Upper lobe of left lung (tissue), 6 donors: ENCODE measurements around the gene CCDC18. TPM values are rescaled to one million over a fixed set of nuclear protein-coding genes. Genes with fewer than 3 reads are reported as not detected.
"Not testable (repeated sequence)": the region's sequence is repeated elsewhere in the genome, so short reads cannot be mapped to it uniquely, and the experiment has no call there.

Experiments used
- ATAC-seq, 2 donors: fragments of 200-7000 bp; cut with Tn5 transposase; one replicate each; pipeline ENCODE4 v1.9.1; 2022; ENCODE audit warnings: mild to moderate bottlenecking in 2 of 2, moderate library complexity in 2 of 2; ENCODE audit not compliant: low FRiP score in 2 of 2
- DNase-seq, 2 donors: peaks; one replicate each; pipeline ENCODE4 v3.0.0-alpha.2; 2019 to 2020
- H3K27ac ChIP-seq, 4 donors: fragments of 200-600 bp; sonication (generic); one replicate each; pipeline ENCODE4 v1.5.1; 2016 to 2019
- H3K27me3 ChIP-seq, 4 donors: fragments of 200-600 bp; sonication (generic); one replicate each; pipeline ENCODE4 v1.5.1; 2017 to 2019
- H3K36me3 ChIP-seq, 4 donors: fragments of 200-600 bp; sonication (generic); one replicate each; pipeline ENCODE4 v1.5.1; 2016 to 2019
- H3K4me1 ChIP-seq, 4 donors: fragments of 200-600 bp; sonication (generic); one replicate each; pipeline ENCODE4 v1.5.1; 2018 to 2019
- H3K4me3 ChIP-seq, 4 donors: fragments of 200-600 bp; sonication (generic); one replicate each; pipeline ENCODE4 v1.5.1; 2017 to 2019; ENCODE audit warnings: mild to moderate bottlenecking in 2 of 4, moderate library complexity in 1 of 4
- H3K9me3 ChIP-seq, 4 donors: fragments of 200-600 bp; sonication (generic); one replicate each; pipeline ENCODE4 v1.5.1; 2018 to 2019
- CTCF ChIP-seq, 6 experiments: fragments of 450-650 bp in 4 of 6; fragments of 200-600 bp in 2 of 6; sonication (generic) in 2 of 6; IDR thresholded peaks; one replicate each; pipeline ENCODE4 v1.5.1; 2016 to 2019; ENCODE audit warnings: antibody characterized with exemption in 6 of 6
- EP300 ChIP-seq, 4 donors: sonication (generic); formaldehyde crosslinking; IDR thresholded peaks; one replicate each; pipeline ENCODE4 v1.5.1; 2017; ENCODE audit warnings: antibody characterized with exemption in 4 of 4, control low read depth in 2 of 4
- POLR2A ChIP-seq, 4 donors: fragments of 450-650 bp; IDR thresholded peaks; one replicate each; pipeline ENCODE4 v1.5.1; 2016 to 2017; ENCODE audit warnings: antibody characterized with exemption in 4 of 4, mild to moderate bottlenecking in 2 of 4
- POLR2AphosphoS5 ChIP-seq, 2 donors: sonication (generic); formaldehyde crosslinking; IDR thresholded peaks; one replicate each; pipeline ENCODE4 v1.5.1; 2017; ENCODE audit warnings: antibody characterized with exemption in 2 of 2
- WGBS, 2 donors: methylation state at CpG; one replicate each; pipeline ENCODE4 v1.1.5; 2017 to 2018; 5-methylcytosine and 5-hydroxymethylcytosine counted together
- total RNA-seq, 6 donors: library from RNA; depleted of rRNA in 4 of 6; stranded (reverse); fragments of >200 nt in 4 of 6; gene quantifications; one replicate each; pipeline versions ENCODE4 v1.1.0 to v1.2.1, GENCODE V29; 2016 to 2021
- donor health status: DM: no; HTN: no; CAD: no; lungs with moderate emphysema.
- donor health status: DM: no; HTN: yes; CAD: no; lungs with severe emphysema.

The CCDC18 gene
- total RNA-seq, 6 donors from 2014 or later = 4.1 to 14.1 (median 6.4) TPM

GRCh38 chr1:93206567-93206954 lies 26.0 kb downstream of the CCDC18 start:
- TF ChIP-seq POLR2AphosphoS5 (IDR thresholded peaks at IDR 0.05) = no peak
- no peak for TF ChIP-seq EP300 (IDR thresholded peaks at IDR 0.05)
- TF ChIP-seq POLR2A (IDR thresholded peaks at IDR 0.05) = no peak
- TF ChIP-seq CTCF (IDR thresholded peaks at IDR 0.05) = no peak
- no peaks in the 10 kb centered on the region for H3K9me3 ChIP-seq

GRCh38 chr1:93207211-93207610 lies 26.7 kb downstream of the CCDC18 start:
- no peak for TF ChIP-seq POLR2A (IDR thresholded peaks at IDR 0.05)
- no peak for TF ChIP-seq EP300 (IDR thresholded peaks at IDR 0.05)
- 70 to 72% methylated on average over 5 of the region's 5 CpGs for WGBS, 2 donors
- Histone ChIP-seq H3K27ac (no peak overlapping the region), H3K36me3 (peaks cover 0 to 5% (median 2%) of the 10 kb centered on the region in 4 donors), H3K9me3 (no peaks in the 10 kb centered on the region), H3K4me3 (no peak overlapping the region), H3K27me3 (no peaks in the 10 kb centered on the region), H3K4me1 (no peaks in the 10 kb centered on the region)
- DNase-seq (no peak), ATAC-seq (no peak)

More at GRCh38 chr1:93206567-93206954, 26.0 kb downstream of the CCDC18 start:
- DNase-seq = no peak
- H3K36me3 ChIP-seq = peaks cover 0 to 5% (median 2%) of the 10 kb centered on the region in 4 donors
- H3K27me3 ChIP-seq = no peaks in the 10 kb centered on the region
- no peak overlapping the region for H3K4me3 ChIP-seq
- H3K4me1 ChIP-seq = no peaks in the 10 kb centered on the region
- no peak overlapping the region for H3K27ac ChIP-seq
- no peak for ATAC-seq

GRCh38 chr1:93215322-93215721 lies 34.8 kb downstream of the CCDC18 start:
- no peak for DNase-seq
- Histone ChIP-seq H3K4me3 (no peak overlapping the region), H3K36me3 (peaks cover 0 to 3% (median 0%) of the 10 kb centered on the region in 4 donors), H3K27ac (no peak overlapping the region), H3K9me3 (no peaks in the 10 kb centered on the region), H3K27me3 (no peaks in the 10 kb centered on the region), H3K4me1 (no peaks in the 10 kb centered on the region)
- TF ChIP-seq POLR2A (IDR thresholded peaks at IDR 0.05) (no peak), POLR2AphosphoS5 (IDR thresholded peaks at IDR 0.05) (no peak), EP300 (IDR thresholded peaks at IDR 0.05) (no peak), CTCF (IDR thresholded peaks at IDR 0.05) (no peak)
- ATAC-seq = no peak
- 98 to 100% methylated on average over 2 of the region's 2 CpGs for WGBS, 2 donors

- Histone ChIP-seq H3K9me3 (no peaks in the 10 kb centered on the region), H3K27ac (no peak overlapping the region), H3K27me3 (no peaks in the 10 kb centered on the region), H3K36me3 (peaks cover 0 to 9% (median 1%) of the 10 kb centered on the region in 4 donors), H3K4me3 (no peak overlapping the region), H3K4me1 (no peaks in the 10 kb centered on the region)
- DNase-seq (no peak), ATAC-seq (no peak)
- 77 to 85% methylated on average over 6 of the region's 6 CpGs for WGBS, 2 donors
- TF ChIP-seq EP300 (IDR thresholded peaks at IDR 0.05) (no peak), CTCF (IDR thresholded peaks at IDR 0.05) (no peak), POLR2A (IDR thresholded peaks at IDR 0.05) (no peak), POLR2AphosphoS5 (IDR thresholded peaks at IDR 0.05) (no peak)
These were observed 38.9 kb downstream of the CCDC18 start for GRCh38 chr1:93219443-93219842.

GRCh38 chr1:93220716-93221115 lies 40.2 kb downstream of the CCDC18 start:
- H3K4me3 ChIP-seq, ATAC-seq, H3K9me3 ChIP-seq, H3K4me1 ChIP-seq, H3K27ac ChIP-seq, H3K27me3 ChIP-seq, H3K36me3 ChIP-seq, DNase-seq: not testable (repeated sequence)
- 98 to 99% methylated on average over 5 of the region's 5 CpGs for WGBS, 2 donors

- ATAC-seq (no peak), DNase-seq (no peak)
- no peak for TF ChIP-seq EP300 (IDR thresholded peaks at IDR 0.05)
- no peak for TF ChIP-seq POLR2A (IDR thresholded peaks at IDR 0.05)
- no peak for TF ChIP-seq CTCF (IDR thresholded peaks at IDR 0.05)
- TF ChIP-seq POLR2AphosphoS5 (IDR thresholded peaks at IDR 0.05) = no peak
- Histone ChIP-seq H3K27ac (no peak overlapping the region), H3K9me3 (no peaks in the 10 kb centered on the region), H3K27me3 (no peaks in the 10 kb centered on the region), H3K4me3 (no peak overlapping the region), H3K36me3 (peaks cover 0 to 11% (median 1%) of the 10 kb centered on the region in 4 donors), H3K4me1 (no peaks in the 10 kb centered on the region)
- 95% methylated on average over 3 of the region's 3 CpGs for WGBS, 2 donors
These were observed 41.4 kb downstream of the CCDC18 start for GRCh38 chr1:93221913-93222312.
